Neural cell (in vitro differentiated cells): ENCODE data around the gene SLC41A1. TPM values are rescaled to one million over a fixed set of nuclear protein-coding genes. Genes with fewer than 3 reads are reported as not detected.

Source experiments
- H2AFZ ChIP-seq: fragments of 200-600, 300-800 bp; sonication (generic), shearing (Covaris generic); 2 replicates; pipeline ENCODE4 v1.6.0; 2014; ENCODE audit warnings: low read depth, mild to moderate bottlenecking, antibody characterized with exemption, low read length, moderate library complexity
- H3F3A ChIP-seq: fragments of 200-600 bp; shearing (Covaris generic); 2 replicates; pipeline ENCODE4 v1.6.1; 2016; ENCODE audit warnings: mild to moderate bottlenecking, moderate library complexity, mixed read lengths, antibody characterized with exemption, low read length; ENCODE audit not compliant: insufficient read depth, poor library complexity, severe bottlenecking
- H3K27ac ChIP-seq: fragments of 200-600, 300-800 bp; sonication (generic), shearing (Covaris generic); 2 replicates; pipeline ENCODE4 v1.5.1; 2014; ENCODE audit warnings: mild to moderate bottlenecking, low read length, moderate library complexity
- H3K27me3 ChIP-seq: fragments of 300-800, 200-600 bp; sonication (generic), shearing (Covaris generic); 2 replicates; pipeline ENCODE4 v1.6.0; 2014; ENCODE audit warnings: mild to moderate bottlenecking, low read depth, low read length, moderate library complexity; ENCODE audit not compliant: insufficient read depth
- H3K36me3 ChIP-seq: fragments of 300-800, 200-600 bp; sonication (generic), shearing (Covaris generic); 2 replicates; pipeline ENCODE4 v1.5.1; 2014; ENCODE audit warnings: mild to moderate bottlenecking, antibody characterized with exemption, low read length, moderate library complexity; ENCODE audit not compliant: insufficient read depth
- H3K4me2 ChIP-seq: fragments of 300-800, 200-600 bp; sonication (generic), shearing (Covaris generic); 2 replicates; pipeline ENCODE4 v1.6.0; 2014; ENCODE audit warnings: mild to moderate bottlenecking, low read length
- H3K4me3 ChIP-seq: fragments of 300-800, 200-600 bp; sonication (generic), shearing (Covaris generic); 2 replicates; pipeline ENCODE4 v1.5.1; 2014; ENCODE audit warnings: mild to moderate bottlenecking, low read length, moderate library complexity
- H3K79me2 ChIP-seq: fragments of 200-600 bp; shearing (Covaris generic); replicated peaks from 2 replicates; pipeline ENCODE4 v1.6.0; 2014; ENCODE audit warnings: mild to moderate bottlenecking, low read length, moderate library complexity; ENCODE audit not compliant: insufficient read depth
- H3K9ac ChIP-seq: fragments of 300-800, 200-600 bp; sonication (generic), shearing (Covaris generic); 2 replicates; pipeline ENCODE4 v1.6.1; 2016; ENCODE audit warnings: mild to moderate bottlenecking, low read length, mixed read lengths
- H3K9me2 ChIP-seq: fragments of 200-600 bp; shearing (Covaris generic); 2 replicates; pipeline ENCODE4 v1.6.1; 2016; ENCODE audit warnings: mild to moderate bottlenecking, low read length, mixed read lengths; ENCODE audit not compliant: insufficient read depth
- H3K9me3 ChIP-seq: fragments of 200-600, 300-800 bp; sonication (generic), shearing (Covaris generic); 2 replicates; pipeline ENCODE4 v1.6.1; 2016; ENCODE audit warnings: mild to moderate bottlenecking, mixed run types, low read length, moderate library complexity, mixed read lengths
- H4K20me1 ChIP-seq: fragments of 200-600 bp; shearing (Covaris generic); 2 replicates; pipeline ENCODE4 v1.6.1; 2016; ENCODE audit warnings: mild to moderate bottlenecking, mixed run types; ENCODE audit not compliant: insufficient read depth
- EP300 ChIP-seq: fragments of 450-650 bp; conservative IDR thresholded peaks from 2 replicates; pipeline ENCODE4 v1.6.1; 2014; ENCODE audit warnings: antibody characterized with exemption, mild to moderate bottlenecking, moderate library complexity; ENCODE audit not compliant: poor library complexity, severe bottlenecking
- EZH2 ChIP-seq: fragments of 200-600, 300-800 bp; shearing (Covaris generic), sonication (generic); IDR thresholded peaks from 2 replicates; pipeline ENCODE4 v1.6.1; 2014; ENCODE audit warnings: antibody characterized with exemption, low read length, borderline replicate concordance, mild to moderate bottlenecking; ENCODE audit not compliant: insufficient read depth, poor library complexity, severe bottlenecking
- MXI1 ChIP-seq: fragments of 450-650 bp; conservative IDR thresholded peaks from 2 replicates; pipeline ENCODE4 v1.6.1; 2014; ENCODE audit warnings: antibody characterized with exemption, mild to moderate bottlenecking; ENCODE audit not compliant: poor library complexity, severe bottlenecking
- POLR2AphosphoS5 ChIP-seq: IDR thresholded peaks from 2 replicates; pipeline ENCODE4 v1.6.1; 2012
- RAD21 ChIP-seq: fragments of 450-650 bp; conservative IDR thresholded peaks from 2 replicates; pipeline ENCODE4 v1.6.1; 2014; ENCODE audit warnings: antibody characterized with exemption, mild to moderate bottlenecking, moderate library complexity
- SMC3 ChIP-seq: fragments of 450-650 bp; conservative IDR thresholded peaks from 2 replicates; pipeline ENCODE4 v1.6.1; 2014; ENCODE audit warnings: antibody characterized with exemption, mild to moderate bottlenecking, moderate library complexity; ENCODE audit not compliant: poor library complexity
- TAF1 ChIP-seq: IDR thresholded peaks from 2 replicates; pipeline ENCODE4 v1.6.1; 2012; ENCODE audit warnings: low read depth
- polyA plus RNA-seq: library from polyadenylated mRNA; depleted of rRNA; stranded (reverse); fragments of >200 nt; gene quantifications from 2 replicates; pipeline ENCODE4 v1.2.3, GENCODE V29; 2014
- TF ChIP-seq, protein P1 (sequence below): IDR thresholded peaks from 2 replicates; pipeline ENCODE4 v1.6.1; 2012; ENCODE audit warnings: borderline replicate concordance
- TF ChIP-seq, protein P2 (sequence below): fragments of 450-650 bp; IDR thresholded peaks from 2 replicates; pipeline ENCODE4 v1.5.1; 2014; ENCODE audit warnings: antibody characterized with exemption, mild to moderate bottlenecking, moderate library complexity; ENCODE audit not compliant: poor library complexity, severe bottlenecking

Gene SLC41A1
- polyA plus RNA-seq, 1 donor from 2014 or later: 4.2 TPM

DNA sequence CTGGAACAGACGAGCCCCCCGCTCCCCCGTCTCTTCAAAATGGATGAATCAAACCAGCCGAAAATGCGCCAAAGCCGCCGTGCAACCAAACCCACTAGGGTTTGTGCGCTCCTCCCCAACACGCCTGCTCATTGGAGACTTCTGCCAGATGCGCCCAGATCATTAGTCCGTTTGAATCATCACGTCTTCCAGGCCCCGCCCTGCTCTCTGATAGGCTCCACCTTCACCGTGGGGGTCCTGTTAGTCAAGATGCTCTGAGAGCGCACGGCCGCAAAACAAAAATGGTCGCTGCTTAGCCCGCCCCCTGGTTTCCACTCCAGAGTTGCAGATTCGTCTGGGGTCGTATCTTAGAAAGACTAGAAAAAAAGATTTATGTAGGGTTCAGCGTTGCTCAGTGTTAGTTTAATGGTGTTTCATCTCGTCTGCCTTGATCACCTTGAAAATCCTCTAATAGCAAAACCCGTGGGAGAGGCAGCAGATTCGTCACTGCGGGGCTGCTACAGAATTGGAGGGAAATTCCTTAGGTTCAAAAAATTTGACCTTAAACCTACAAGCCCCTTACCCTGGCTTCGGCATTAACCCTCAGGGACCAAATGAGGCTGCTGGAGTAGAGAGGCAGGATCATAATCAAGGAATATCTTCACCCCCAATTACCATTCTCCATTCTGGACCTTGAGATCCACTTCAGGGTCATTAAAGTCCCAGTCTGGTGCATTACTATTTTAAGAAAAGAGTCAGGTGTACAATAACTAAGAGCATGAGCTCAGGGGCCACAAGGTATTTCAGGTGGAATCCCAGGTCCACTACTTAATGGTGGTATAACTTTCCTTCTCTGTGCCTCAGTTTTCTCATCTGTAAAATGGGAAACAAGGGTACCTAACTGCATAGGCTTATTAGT, 62.6 kb downstream of the SLC41A1 start, which contains the start of gene NUCKS1:
NUCKS1 (minus strand) TSS at position 45 of the 898 bp plus-strand sequence. CDS start 209 bp downstream, outside the sequence.
- H3K27me3 ChIP-seq: no peaks in the 10 kb centered on the region
- TF ChIP-seq, protein P1, sequence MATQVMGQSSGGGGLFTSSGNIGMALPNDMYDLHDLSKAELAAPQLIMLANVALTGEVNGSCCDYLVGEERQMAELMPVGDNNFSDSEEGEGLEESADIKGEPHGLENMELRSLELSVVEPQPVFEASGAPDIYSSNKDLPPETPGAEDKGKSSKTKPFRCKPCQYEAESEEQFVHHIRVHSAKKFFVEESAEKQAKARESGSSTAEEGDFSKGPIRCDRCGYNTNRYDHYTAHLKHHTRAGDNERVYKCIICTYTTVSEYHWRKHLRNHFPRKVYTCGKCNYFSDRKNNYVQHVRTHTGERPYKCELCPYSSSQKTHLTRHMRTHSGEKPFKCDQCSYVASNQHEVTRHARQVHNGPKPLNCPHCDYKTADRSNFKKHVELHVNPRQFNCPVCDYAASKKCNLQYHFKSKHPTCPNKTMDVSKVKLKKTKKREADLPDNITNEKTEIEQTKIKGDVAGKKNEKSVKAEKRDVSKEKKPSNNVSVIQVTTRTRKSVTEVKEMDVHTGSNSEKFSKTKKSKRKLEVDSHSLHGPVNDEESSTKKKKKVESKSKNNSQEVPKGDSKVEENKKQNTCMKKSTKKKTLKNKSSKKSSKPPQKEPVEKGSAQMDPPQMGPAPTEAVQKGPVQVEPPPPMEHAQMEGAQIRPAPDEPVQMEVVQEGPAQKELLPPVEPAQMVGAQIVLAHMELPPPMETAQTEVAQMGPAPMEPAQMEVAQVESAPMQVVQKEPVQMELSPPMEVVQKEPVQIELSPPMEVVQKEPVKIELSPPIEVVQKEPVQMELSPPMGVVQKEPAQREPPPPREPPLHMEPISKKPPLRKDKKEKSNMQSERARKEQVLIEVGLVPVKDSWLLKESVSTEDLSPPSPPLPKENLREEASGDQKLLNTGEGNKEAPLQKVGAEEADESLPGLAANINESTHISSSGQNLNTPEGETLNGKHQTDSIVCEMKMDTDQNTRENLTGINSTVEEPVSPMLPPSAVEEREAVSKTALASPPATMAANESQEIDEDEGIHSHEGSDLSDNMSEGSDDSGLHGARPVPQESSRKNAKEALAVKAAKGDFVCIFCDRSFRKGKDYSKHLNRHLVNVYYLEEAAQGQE: peak; percentile 79
- TF ChIP-seq EZH2 (no peak), EP300 (peak; percentile 98), TAF1 (peak; percentile 74), POLR2AphosphoS5 (peak; percentile 89), RAD21 (no peak), MXI1 (peak; percentile 28), SMC3 (peak; percentile 30)
- TF ChIP-seq, protein P2, sequence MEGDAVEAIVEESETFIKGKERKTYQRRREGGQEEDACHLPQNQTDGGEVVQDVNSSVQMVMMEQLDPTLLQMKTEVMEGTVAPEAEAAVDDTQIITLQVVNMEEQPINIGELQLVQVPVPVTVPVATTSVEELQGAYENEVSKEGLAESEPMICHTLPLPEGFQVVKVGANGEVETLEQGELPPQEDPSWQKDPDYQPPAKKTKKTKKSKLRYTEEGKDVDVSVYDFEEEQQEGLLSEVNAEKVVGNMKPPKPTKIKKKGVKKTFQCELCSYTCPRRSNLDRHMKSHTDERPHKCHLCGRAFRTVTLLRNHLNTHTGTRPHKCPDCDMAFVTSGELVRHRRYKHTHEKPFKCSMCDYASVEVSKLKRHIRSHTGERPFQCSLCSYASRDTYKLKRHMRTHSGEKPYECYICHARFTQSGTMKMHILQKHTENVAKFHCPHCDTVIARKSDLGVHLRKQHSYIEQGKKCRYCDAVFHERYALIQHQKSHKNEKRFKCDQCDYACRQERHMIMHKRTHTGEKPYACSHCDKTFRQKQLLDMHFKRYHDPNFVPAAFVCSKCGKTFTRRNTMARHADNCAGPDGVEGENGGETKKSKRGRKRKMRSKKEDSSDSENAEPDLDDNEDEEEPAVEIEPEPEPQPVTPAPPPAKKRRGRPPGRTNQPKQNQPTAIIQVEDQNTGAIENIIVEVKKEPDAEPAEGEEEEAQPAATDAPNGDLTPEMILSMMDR: peak; percentile 47
- H3K79me2 ChIP-seq: peaks cover 36% of the 10 kb centered on the region
- H2AFZ ChIP-seq: peak within 1 kb of the TSS; percentile 92
- H3K9me2 ChIP-seq: no peaks in the 10 kb centered on the region
- H3K4me2 ChIP-seq: peak within 1 kb of the TSS; percentile 74
- peak within 1 kb of the TSS; percentile 81 for H3K4me3 ChIP-seq
- no peaks in the 10 kb centered on the region for H3K9me3 ChIP-seq
- H3F3A ChIP-seq: no peaks in the 10 kb centered on the region
- H4K20me1 ChIP-seq: peaks cover 23% of the 10 kb centered on the region
- H3K9ac ChIP-seq: peak within 1 kb of the TSS; percentile 89
- no peaks in the 10 kb centered on the region for H3K36me3 ChIP-seq
- peak within 1 kb of the TSS; percentile 89 for H3K27ac ChIP-seq

DNA sequence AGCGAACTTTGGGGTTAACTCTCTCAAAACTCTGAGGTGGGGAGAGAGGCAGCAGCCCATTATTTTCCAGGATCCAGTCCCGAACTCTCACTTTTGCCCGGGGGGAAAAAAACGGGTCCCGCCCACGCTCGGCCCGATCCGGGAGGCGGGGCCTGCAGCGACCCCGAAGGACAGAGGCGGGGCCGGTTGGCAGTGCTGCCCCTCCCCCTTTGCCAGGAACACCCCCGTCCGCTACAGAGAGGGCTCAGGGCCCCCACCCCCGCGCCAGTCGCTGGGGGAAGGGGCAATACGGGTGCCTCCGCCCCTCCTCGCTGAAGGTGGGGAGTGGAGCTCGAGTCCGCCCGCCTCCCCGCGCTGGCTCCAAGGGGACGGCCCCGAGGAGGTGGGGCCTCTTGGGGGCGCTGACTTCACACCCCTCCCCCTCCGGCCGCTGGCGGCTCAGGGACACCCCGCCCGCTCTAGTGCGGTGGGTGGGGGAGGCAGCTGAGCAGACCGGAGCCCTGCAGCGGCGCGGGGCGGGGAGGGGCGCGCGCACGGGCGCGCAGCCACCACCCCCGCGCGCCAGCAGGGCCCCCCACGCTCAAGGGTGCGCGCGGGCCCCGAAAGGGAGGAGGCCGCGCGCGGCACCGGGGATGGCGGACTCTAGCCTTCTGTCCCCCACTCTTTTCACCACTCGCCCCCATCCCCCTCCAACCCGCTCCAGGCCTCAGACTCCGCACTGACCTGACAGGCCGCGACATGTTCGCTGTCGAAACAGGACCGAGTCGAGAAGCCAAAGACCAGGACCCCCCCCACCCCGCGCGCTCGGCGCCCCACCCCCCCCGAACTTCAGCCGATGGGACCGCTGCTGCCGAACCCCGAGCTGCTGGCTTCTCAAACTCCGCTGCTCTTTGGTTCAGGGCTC, 63.5 kb downstream of the SLC41A1 start:
- Histone ChIP-seq H2AFZ (peak overlapping the region; percentile 10), H3K79me2 (peaks cover 43% of the 10 kb centered on the region), H3K4me2 (no peak overlapping the region), H3K9ac (peak overlapping the region; percentile 89), H3F3A (no peaks in the 10 kb centered on the region), H3K27me3 (no peaks in the 10 kb centered on the region), H3K4me3 (peak overlapping the region; percentile 81), H3K9me2 (no peaks in the 10 kb centered on the region), H4K20me1 (peaks cover 23% of the 10 kb centered on the region), H3K27ac (peak overlapping the region; percentile 89), H3K9me3 (no peaks in the 10 kb centered on the region), H3K36me3 (no peaks in the 10 kb centered on the region)
- TF ChIP-seq SMC3: peak; percentile 5
- TF ChIP-seq, protein P1: no peak
- TF ChIP-seq MXI1: peak; percentile 25
- TF ChIP-seq EP300: peak; percentile 21
- TF ChIP-seq RAD21: no peak
- TF ChIP-seq, protein P2: peak; percentile 30
- TF ChIP-seq POLR2AphosphoS5: peak; percentile 20
- no peak for TF ChIP-seq EZH2
- no peak for TF ChIP-seq TAF1
